Upper lobe of right lung (tissue), 1 donor: Measurements from ENCODE around the gene NFKB2. TPM values are rescaled to one million over a fixed set of nuclear protein-coding genes. Genes with fewer than 3 reads are reported as not detected.

Source experiments
- ATAC-seq: fragments of 200-7000 bp; cut with Tn5 transposase; one replicate; pipeline ENCODE4 v1.9.1; 2020; ENCODE audit warnings: mild to moderate bottlenecking, moderate library complexity
- DNase-seq: peaks from one replicate; pipeline ENCODE4 v3.0.0-alpha.2; 2020
- H3K27ac ChIP-seq: fragments of 200-600 bp; one replicate; pipeline ENCODE4 v1.8.0; 2022
- H3K27me3 ChIP-seq: fragments of 200-600 bp; one replicate; pipeline ENCODE4 v1.8.0; 2022; ENCODE audit warnings: mild to moderate bottlenecking
- H3K36me3 ChIP-seq: fragments of 200-600 bp; one replicate; pipeline ENCODE4 v1.8.0; 2022
- H3K4me1 ChIP-seq: fragments of 200-600 bp; one replicate; pipeline ENCODE4 v1.8.0; 2022
- H3K4me3 ChIP-seq: fragments of 200-600 bp; one replicate; pipeline ENCODE4 v1.8.0; 2022; ENCODE audit warnings: mild to moderate bottlenecking
- H3K9me3 ChIP-seq: fragments of 200-600 bp; one replicate; pipeline ENCODE4 v1.8.0; 2022
- CTCF ChIP-seq: fragments of 200-600 bp; IDR thresholded peaks from one replicate; pipeline ENCODE4 v1.8.0; 2022; ENCODE audit warnings: antibody characterized with exemption
- intact Hi-C: fragments of 100-400 bp; cut with DNase I; formaldehyde crosslinking; loops from one replicate; pipeline ENCODE4 v1.11.0; 2022
- microRNA-seq: library from miRNA; unstranded; fragments of <30 nt; microRNA quantifications from one replicate; pipeline ENCODE4 v1.2.0, GENCODE V29; 2020; ENCODE audit warnings: borderline microRNAs expressed
- total RNA-seq: library from RNA; stranded (reverse); fragmentation: NEBNext Ultra II Directional; extraction: Animal tissue kit (Norgen Biotek cat#: 25700); gene quantifications from one replicate; pipeline ENCODE4 v1.2.1, GENCODE V29; 2021
- donor health status: DM: no; HTN: yes; CAD: no; lungs with severe emphysema.

NFKB2 gene
- total RNA-seq, 1 donor from 2014 or later: 36.8 TPM

GRCh38 chr10:102449321-102450123 lies 54.0 kb downstream of the NFKB2 start:
- ATAC-seq (peak; percentile 67), DNase-seq (peak; percentile 92)
- Histone ChIP-seq H3K27me3 (no peaks in the 10 kb centered on the region), H3K4me3 (peak overlapping the region; percentile 88), H3K9me3 (no peaks in the 10 kb centered on the region), H3K27ac (peak overlapping the region; percentile 89), H3K4me1 (peaks cover 30% of the 10 kb centered on the region), H3K36me3 (no peaks in the 10 kb centered on the region)
- intact Hi-C loops: no loop called here
- TF ChIP-seq CTCF: no peak

GRCh38 chr10:102450124-102450373 lies 54.5 kb downstream of the NFKB2 start:
- no peak for ATAC-seq
- no peak for DNase-seq

GRCh38 chr10:102450374-102451104 lies 55.0 kb downstream of the NFKB2 start:
- H3K27ac ChIP-seq: peak overlapping the region; percentile 89
- intact Hi-C loops: no loop called here
- no peaks in the 10 kb centered on the region for H3K36me3 ChIP-seq
- DNase-seq (peak; percentile 95), ATAC-seq (peak; percentile 92)
- peak overlapping the region; percentile 88 for H3K4me3 ChIP-seq
- no peaks in the 10 kb centered on the region for H3K27me3 ChIP-seq
- no peaks in the 10 kb centered on the region for H3K9me3 ChIP-seq
- no peak for TF ChIP-seq CTCF
- peaks cover 32% of the 10 kb centered on the region for H3K4me1 ChIP-seq

More at GRCh38 chr10:102450124-102450373, 54.5 kb downstream of the NFKB2 start:
- Histone ChIP-seq H3K9me3 (no peaks in the 10 kb centered on the region), H3K4me1 (peaks cover 30% of the 10 kb centered on the region), H3K27me3 (no peaks in the 10 kb centered on the region), H3K27ac (peak overlapping the region; percentile 89), H3K36me3 (no peaks in the 10 kb centered on the region), H3K4me3 (peak overlapping the region; percentile 88)
- no peak for TF ChIP-seq CTCF
- intact Hi-C loops: no loop called here

GRCh38 chr10:102451105-102451969 lies 55.8 kb downstream of the NFKB2 start, which contains the start of gene C10orf95:
Gene C10orf95 (minus strand): TSS chr10:102451543. CDS start chr10:102451093, 450 bp downstream.
- Histone ChIP-seq H3K9me3 (no peaks in the 10 kb centered on the region), H3K36me3 (no peaks in the 10 kb centered on the region), H3K27ac (peak within 1 kb of the TSS; percentile 89), H3K4me1 (peaks cover 39% of the 10 kb centered on the region), H3K4me3 (peak within 1 kb of the TSS; percentile 88), H3K27me3 (no peaks in the 10 kb centered on the region)
- ATAC-seq (peak; percentile 23), DNase-seq (peak; percentile 74)
- TF ChIP-seq CTCF: no peak
- intact Hi-C loops: no loop called here

Small RNA genes within 50 kb of the gene (microRNA-seq; reads per million reads assigned to microRNA genes)
- 10,026 reads per million, percentile 97 among the genes with 10 or more reads in this experiment for gene MIR146B

Other genes starting within 250 kb of the NFKB2 start
- 37.9 TPM for gene NOLC1, start 243.3 kb upstream of the NFKB2 start, total RNA-seq
- gene ELOVL3, start 169.4 kb upstream of the NFKB2 start, total RNA-seq: 0.87 TPM
- not detected for gene PITX3, start 154.2 kb upstream of the NFKB2 start, total RNA-seq
- gene GBF1, start 150.2 kb upstream of the NFKB2 start, total RNA-seq: 38.5 TPM
- gene PSD, start 23.1 kb downstream of the NFKB2 start, total RNA-seq: 3.5 TPM
- 16.0 TPM for gene FBXL15, start 25.1 kb downstream of the NFKB2 start, total RNA-seq
- gene CUEDC2, start 36.9 kb downstream of the NFKB2 start, total RNA-seq: 44.8 TPM
- 3.1 TPM for gene C10orf95, start 55.8 kb downstream of the NFKB2 start, total RNA-seq
- 92.5 TPM for gene ACTR1A, start 107.0 kb downstream of the NFKB2 start, total RNA-seq
- 13.5 TPM for gene SUFU, start 108.3 kb downstream of the NFKB2 start, total RNA-seq
- 146 TPM for gene TRIM8, start 248.8 kb downstream of the NFKB2 start, total RNA-seq